NCI-H226 (cell line): ENCODE results near the gene KCNH3.
"Not testable (repeated sequence)": the region's sequence is repeated elsewhere in the genome, so short reads cannot be mapped to it uniquely, and the experiment has no call there.

Experiments used
- DNase-seq: peaks from one replicate; pipeline ENCODE4 v3.0.0-alpha.2; 2015

Gene KCNH3

GRCh38 chr12:49527361-49528130 is 11.3 kb upstream of the KCNH3 start:
- no peak for DNase-seq

GRCh38 chr12:49529414-49529813 is 9.4 kb upstream of the KCNH3 start:
- DNase-seq: no peak

- no peak for DNase-seq
Measured at GRCh38 chr12:49531745-49532144, 7.1 kb upstream of the KCNH3 start.

GRCh38 chr12:49533331-49533730 is 5.5 kb upstream of the KCNH3 start:
- DNase-seq: no peak

- DNase-seq: not testable (repeated sequence)
Measured at GRCh38 chr12:49534122-49534521, 4.7 kb upstream of the KCNH3 start.

- DNase-seq: no peak
Measured at GRCh38 chr12:49534731-49535278, 4.0 kb upstream of the KCNH3 start.

- no peak for DNase-seq
Measured at GRCh38 chr12:49535921-49536525, 2.8 kb upstream of the KCNH3 start.

- no peak for DNase-seq
Measured at GRCh38 chr12:49536526-49537071, 2.2 kb upstream of the KCNH3 start.

GRCh38 chr12:49537231-49537751 is 1.5 kb upstream of the KCNH3 start:
- DNase-seq: no peak

- no peak for DNase-seq
Measured at GRCh38 chr12:49537752-49538509, 899 bp upstream of the KCNH3 start.

GRCh38 chr12:49539406-49540228 is 787 bp downstream of the KCNH3 start:
- no peak for DNase-seq

GRCh38 chr12:49540229-49541139 is 1.7 kb downstream of the KCNH3 start:
- DNase-seq: no peak

- no peak for DNase-seq
Measured at GRCh38 chr12:49541140-49541861, 2.5 kb downstream of the KCNH3 start.

GRCh38 chr12:49541911-49542505 is 3.2 kb downstream of the KCNH3 start:
- DNase-seq: no peak

GRCh38 chr12:49542592-49543160 is 3.8 kb downstream of the KCNH3 start:
- no peak for DNase-seq

GRCh38 chr12:49543221-49543913 is 4.5 kb downstream of the KCNH3 start:
- no peak for DNase-seq

GRCh38 chr12:49543914-49544815 is 5.3 kb downstream of the KCNH3 start:
- DNase-seq: no peak

- no peak for DNase-seq
Measured at GRCh38 chr12:49545815-49546214, 7.0 kb downstream of the KCNH3 start.
